ENCODE results near the gene SCYGR2.
"Not testable (repeated sequence)": the region's sequence is repeated elsewhere in the genome, so short reads cannot be mapped to it uniquely, and the experiment has no call there.

SCYGR2 gene, protein sequence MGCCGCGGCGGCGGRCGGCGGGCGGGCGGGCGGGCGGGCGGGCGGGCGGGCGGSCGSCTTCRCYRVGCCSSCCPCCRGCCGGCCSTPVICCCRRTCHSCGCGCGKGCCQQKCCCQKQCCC

DNA sequence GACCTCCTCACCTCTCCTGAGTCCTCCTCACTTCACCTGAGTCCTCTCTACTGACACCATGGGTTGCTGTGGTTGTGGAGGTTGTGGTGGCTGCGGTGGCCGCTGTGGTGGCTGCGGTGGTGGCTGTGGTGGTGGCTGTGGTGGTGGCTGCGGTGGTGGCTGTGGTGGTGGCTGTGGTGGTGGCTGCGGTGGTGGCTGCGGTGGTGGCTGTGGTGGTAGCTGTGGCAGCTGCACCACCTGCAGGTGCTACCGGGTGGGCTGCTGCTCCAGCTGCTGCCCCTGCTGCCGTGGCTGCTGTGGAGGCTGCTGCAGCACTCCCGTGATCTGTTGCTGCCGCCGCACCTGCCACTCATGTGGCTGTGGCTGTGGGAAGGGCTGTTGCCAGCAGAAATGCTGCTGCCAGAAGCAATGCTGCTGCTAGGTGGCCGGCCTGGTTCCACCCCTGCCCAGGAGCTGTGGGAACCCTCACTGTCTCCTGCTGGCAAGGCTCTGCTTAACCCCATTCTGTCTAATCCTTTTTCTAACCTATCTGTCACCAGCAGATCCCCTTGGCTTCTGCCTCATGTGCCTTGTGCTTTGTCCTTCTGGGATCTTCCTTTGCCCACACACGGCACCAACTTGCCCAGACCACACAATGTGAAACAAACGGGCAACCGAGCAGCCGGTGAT is at the start of gene SCYGR2:
Gene SCYGR2, plus strand, starts transcription at position 59 of the 669 bp plus-strand sequence. Its CDS starts 0 bp downstream, at position 59.
- not testable (repeated sequence) for DNase-seq

DNA sequence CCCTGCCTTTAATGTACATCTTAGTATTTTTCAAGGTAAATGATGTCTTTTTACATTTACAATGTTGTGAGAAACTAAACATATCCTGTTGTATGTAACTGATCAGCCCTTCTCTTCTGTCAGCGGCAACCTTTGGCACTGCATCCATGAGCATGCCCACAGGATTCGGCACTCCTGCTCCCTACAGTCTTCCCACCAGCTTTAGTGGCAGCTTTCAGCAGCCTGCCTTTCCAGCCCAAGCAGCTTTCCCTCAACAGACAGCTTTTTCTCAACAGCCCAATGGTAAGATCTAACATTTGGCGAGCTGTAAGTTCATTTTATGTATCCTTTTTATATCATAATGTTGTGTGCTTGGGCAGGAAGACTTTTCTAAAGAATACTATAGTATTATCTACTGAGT is 46.9 kb upstream of the SCYGR2 start:
- DNase-seq, result no peak

DNA sequence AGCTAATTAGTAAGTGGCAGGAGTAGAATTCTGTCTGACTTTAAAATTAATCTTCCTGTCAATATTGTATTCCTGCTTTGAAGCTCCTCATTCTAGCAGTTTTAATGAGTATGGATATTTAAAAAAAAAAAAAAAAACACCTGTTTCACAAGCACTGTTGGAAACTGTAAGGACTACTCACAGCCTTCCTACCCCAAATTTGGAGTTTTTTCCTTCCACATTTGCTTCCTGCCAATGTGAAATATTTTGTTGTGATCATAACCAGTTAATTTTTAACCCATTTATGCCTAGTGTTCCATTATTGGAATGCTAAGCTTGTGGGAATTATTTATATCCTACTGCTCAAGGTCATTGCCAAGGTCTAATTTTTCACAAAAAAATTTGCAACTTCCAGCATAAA is 36.1 kb upstream of the SCYGR2 start:
- DNase-seq, result no peak

DNA sequence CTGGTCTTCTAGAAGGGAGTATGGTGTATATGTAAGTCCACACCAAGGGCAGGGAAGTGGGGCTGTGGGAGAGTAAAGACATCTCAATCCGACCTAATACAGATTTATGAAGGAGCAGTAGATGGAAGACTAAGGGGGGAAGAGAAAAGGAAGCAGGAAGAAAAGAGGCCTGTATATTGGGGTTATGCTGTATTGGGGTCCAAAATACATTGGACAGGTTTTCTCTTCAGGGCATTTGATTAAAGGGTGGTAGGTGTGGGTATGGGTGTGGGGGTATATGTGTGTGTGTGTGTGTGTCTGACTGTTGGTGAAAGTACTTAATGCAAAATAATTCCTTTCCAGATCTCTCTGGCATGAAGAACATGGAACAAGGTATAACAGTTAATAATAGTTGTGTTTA is 33.6 kb upstream of the SCYGR2 start:
- DNase-seq, result no peak

DNA sequence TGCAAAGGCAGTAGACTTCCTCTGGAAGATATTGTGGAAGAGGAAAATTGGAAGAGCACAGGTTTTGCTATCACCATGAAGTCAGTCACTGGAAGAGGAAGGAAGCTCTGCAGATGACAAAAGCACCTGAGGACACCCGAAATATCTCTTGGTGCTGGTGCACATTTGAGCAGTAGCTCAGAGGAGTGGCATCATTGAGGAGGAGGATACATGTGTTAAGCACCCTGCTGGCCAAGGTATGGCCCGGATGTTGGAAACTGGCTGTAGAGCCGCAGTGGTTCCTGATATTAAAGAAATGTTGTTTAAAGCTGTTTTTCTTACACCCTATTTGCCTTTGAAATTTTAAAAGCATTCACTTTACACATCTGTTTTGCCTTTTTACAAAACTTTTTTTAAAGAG is 32.7 kb upstream of the SCYGR2 start:
- DNase-seq, result no peak

- no peak for DNase-seq
Observed at GRCh38 chr2:227568852-227569169, 29.9 kb upstream of the SCYGR2 start.

- no peak for DNase-seq
Observed at GRCh38 chr2:227570615-227571014, 28.1 kb upstream of the SCYGR2 start.

DNA sequence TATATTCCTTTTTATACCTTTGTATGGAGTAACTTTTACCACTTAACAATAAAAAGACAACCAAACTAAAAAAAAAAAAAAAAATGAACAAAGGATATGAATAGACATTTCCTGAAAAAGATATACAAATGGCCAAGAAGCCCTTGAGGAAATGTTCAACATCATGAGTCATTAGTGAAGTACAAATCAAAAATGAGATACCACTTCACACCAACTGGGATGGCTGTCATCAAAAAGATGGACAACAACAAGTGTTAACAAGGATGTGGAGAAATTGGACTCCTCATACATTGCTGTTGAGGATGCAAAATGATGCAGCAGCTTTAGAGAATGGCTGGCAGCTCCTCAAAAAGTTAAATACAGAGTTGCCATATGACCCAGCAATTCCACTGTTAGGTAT is 22.6 kb upstream of the SCYGR2 start:
- DNase-seq, result no peak

GRCh38 chr2:227576812-227577211 is 21.9 kb upstream of the SCYGR2 start:
- DNase-seq, result no peak

DNA sequence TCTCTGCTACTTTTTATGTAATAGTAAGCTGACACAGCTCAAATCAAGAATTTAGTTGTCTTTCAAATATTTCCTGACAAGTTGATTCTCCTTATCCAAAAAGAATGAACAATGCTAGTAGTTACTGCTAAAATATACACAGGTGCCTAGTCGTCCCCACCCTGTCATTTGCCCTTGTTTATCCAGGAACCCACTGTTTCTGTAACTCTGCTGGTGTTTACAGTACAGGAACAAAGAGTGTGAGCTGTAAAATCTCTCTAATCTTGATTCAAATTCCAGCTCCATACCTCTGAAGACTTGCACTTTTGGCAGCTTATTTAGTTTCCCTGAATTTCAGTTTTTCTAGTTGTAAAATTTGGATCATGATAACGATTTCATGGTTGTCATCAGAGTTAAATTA is 21.1 kb upstream of the SCYGR2 start:
- DNase-seq, result no peak

- DNase-seq, result no peak
Observed at GRCh38 chr2:227578642-227579041, 20.1 kb upstream of the SCYGR2 start.

- DNase-seq, result no peak
Observed at GRCh38 chr2:227579791-227580190, 18.9 kb upstream of the SCYGR2 start.

- DNase-seq, result no peak
Observed at GRCh38 chr2:227582369-227582768, 16.3 kb upstream of the SCYGR2 start.

- peak; percentile 17 for DNase-seq
Observed at GRCh38 chr2:227592694-227593387, 5.9 kb upstream of the SCYGR2 start.

DNA sequence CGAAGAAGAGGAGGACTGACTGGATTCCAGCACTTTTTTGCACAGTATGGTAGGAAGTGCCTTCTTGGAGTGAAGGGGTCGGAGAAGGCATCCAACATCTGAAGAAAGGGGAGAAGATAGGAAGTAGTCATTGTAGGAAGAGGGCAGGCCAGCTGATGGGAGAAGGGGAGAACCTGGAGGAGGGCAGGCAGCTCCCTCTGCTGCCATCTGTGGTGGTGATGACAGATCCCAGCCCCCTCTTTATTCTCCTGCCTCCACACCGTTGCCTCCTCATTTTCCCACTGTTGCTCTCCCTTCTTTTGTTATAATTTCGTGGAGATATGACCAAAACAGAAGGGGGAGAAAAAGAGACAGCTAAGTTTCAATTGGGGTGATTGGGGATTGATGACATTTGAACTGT is 2.9 kb upstream of the SCYGR2 start:
- DNase-seq, result no peak

DNA sequence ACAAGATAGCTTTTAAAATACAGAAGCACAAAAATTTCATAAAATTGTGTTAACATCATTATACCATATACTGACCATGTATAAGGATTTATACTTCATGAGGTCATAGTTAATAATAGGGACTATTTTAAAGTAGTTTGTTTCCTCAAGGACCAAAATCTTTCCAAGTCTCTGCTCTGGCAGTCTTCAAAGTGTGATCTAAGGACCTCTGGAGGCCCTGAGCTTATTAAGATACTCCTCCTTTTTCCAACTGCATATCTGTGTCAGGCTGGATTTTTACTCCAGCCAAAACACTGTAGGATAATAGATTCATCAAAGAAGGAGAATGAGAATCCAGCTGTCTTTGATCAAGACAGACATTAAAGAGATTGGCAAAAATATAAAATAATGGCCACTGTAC is 1.7 kb upstream of the SCYGR2 start:
- no peak for DNase-seq

- no peak for DNase-seq
Observed at GRCh38 chr2:227597998-227598397, 695 bp upstream of the SCYGR2 start.

DNA sequence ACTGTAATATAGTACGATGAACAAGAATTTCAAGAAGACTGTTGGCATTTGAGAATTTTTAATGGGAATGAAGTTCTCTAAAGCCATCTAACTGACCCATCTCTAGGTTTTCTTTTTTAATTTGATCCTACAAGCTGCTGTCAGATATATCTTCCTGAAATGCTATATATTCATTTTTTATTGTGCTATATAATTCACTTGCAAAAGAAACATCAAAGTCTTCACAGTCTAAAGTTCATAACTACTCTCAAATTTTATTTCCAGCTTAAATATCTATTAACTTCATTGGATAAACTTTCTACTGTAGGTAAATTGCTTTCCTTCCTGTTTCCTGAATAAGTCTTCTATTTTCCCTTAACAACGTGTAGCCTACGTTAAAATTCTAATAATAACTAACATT is 3.7 kb downstream of the SCYGR2 start:
- no peak for DNase-seq

GRCh38 chr2:227606476-227606875 is 7.8 kb downstream of the SCYGR2 start:
- no peak for DNase-seq

GRCh38 chr2:227607941-227608340 is 9.2 kb downstream of the SCYGR2 start:
- DNase-seq, result no peak

DNA sequence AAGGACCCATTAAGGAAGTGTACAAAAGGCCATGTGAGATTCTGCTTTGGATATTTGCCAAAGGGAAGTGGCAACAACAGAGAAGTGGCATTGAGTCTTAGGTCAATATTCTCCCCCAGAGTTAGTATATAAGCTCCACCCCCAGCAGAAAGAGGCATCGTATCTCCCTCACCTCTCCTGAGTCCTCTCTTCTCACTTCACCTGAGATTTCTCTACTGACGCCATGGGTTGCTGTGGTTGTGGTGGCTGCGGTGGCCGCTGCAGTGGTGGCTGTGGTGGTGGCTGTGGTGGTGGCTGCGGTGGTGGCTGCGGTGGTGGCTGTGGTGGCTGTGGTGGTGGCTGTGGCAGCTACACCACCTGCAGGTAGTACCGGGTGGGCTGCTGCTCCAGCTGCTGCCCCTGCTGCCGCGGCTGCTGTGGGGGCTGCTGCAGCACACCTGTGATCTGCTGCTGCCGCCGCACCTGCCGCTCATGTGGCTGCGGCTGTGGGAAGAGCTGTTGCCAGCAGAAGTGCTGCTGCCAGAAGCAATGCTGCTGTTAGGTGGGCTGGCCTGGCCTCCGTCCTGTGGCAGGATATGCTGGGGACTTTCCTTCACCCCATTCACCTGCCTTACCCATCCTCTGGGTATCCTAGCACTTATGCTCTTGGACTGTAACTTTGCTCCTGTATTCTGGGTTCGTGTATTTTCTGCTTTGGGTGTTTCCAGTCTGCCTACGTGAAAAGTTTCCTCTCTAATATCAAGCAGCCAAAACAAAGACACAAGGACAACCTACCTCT is 10.1 kb downstream of the SCYGR2 start:
- DNase-seq, result no peak

DNA sequence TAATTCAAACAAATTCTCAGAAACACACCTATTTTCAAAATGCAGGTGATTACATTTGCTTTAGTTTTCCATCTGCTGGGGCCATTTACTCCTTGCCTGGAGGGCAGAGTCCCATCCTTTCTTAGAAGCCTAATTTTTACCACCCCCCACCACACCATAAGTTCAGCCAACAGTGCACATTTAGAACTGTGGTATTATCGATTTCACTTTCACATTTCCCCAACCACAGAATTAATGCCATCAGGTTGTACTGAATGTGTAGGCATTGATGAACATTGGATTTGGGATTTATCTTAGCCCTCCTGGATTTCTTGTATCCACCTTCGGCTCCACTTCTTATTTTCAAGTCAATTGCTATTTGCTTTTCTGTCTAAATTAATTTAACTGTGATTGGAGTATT is 11.4 kb downstream of the SCYGR2 start:
- DNase-seq, result no peak

- DNase-seq, result no peak
Observed at GRCh38 chr2:227612546-227613271, 14.0 kb downstream of the SCYGR2 start.

All from HCEC 1CT (cell line).